GM21526 (cell line): ENCODE results near the gene RRBP1.

Source experiments
- ATAC-seq: cut with Tn5 transposase; IDR thresholded peaks from one replicate; pipeline ENCODE4 v1.9.1; 2021; ENCODE audit warnings: moderate library complexity; ENCODE audit not compliant: unreplicated experiment, low FRiP score

Gene RRBP1

DNA sequence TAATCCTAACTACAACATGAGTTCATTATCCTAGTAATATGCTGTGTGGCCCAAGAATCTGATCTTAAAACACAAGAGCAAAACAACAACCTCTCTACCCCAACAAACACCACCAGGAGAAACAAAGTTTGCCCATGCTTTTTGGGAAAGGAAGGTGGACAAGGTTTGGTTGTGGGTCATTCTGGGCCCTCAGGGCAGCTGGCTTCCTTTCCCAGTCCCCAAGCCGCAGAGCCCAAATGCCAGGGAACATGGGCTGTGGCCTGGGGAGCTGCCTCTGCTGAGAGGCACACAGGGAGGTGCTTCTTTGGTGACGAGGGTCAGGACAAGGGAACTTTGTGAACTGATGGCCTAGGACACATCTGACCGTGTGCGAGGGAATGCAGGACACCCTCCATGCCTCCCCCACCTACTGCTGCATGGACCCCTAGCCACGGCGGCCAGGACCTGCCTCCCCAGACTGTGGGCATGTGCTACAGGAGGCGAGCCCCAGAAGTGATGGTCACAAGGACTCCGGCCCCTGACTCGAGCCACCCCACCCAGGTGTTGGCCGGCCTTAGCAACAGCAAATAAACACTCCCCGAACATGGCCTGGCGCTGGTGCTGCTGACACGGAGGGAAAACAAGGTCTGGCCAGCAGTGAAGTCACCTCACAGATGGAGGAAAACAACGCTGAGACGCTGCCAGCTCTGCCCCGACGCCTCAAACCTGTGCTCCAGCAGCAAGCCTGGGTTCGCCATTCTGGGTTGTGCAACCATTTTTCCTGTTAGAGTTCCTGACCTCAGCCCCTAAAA, 55.6 kb downstream of the RRBP1 start:
- ATAC-seq = no peak

DNA sequence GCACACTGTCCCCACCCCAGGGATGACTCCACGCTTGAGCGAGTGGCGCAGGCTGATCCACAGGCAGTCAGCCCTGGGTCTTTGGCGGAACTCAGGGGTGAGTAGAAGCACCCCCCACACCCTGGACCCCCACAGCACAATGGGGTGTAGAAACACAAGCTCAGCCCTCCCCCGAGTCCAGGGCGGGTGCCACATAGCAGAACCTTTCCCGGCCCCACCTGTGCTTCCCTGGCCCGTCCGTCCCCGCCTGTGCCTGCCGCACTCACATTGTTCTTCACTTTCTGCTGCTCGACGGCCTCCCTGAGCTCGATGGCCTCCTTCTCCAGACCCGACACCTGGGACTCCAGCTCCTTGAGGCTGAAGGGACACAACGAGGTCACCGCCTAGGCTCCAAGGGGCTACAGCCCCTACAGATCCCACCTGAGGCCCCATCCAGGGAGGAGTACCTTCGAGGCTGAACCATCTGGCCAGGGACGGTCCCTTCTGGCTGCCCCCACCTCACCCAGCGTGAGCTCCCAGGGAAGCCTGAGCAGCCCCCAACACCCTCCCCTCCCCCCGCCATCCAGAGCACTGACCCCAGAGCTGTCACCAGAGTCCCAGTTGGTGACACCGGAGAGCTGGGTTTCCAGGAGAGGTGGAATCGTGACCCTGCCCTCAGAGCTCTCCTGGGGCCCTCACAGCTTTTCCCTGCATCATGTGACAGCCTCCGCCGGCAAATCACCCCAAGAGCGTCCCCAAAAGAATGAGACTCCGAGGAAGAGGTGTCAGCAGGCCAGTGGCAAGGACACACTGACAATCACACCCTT, 56.6 kb downstream of the RRBP1 start:
- no peak for ATAC-seq

DNA sequence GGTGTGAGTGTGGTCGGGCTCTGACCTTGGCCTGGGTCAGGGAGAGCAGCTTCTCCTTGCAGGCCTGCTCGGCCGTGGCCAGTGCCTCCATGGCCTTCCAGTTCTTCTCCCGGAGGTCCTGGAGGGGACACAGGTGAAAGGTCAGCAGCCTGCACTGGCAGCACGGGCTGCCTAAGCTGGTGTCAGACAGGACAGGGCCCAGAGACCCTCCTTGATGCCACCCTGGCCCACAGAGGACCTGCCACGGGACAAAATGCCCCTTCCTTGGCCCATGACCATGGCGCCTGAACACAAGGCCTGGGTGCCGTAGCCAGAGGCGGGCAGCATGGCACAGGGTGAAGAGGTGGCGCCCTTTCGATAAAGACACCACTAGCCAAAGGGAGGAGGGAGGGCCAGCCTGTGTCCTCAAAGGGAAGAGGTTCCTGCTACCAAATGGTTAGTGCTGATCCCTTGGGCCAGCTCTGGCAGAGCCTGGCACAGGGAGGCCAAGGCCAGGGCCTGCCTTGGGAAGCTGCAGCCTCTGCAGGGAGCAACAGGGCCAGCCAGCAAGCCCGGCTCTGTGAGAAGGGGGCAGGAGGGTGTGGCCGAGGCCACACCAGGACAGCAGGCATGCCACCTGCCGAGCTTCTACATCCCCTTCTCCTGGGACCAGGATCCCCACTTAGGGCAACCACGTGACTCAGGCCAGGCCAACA, 57.3 kb downstream of the RRBP1 start:
- no peak for ATAC-seq

DNA sequence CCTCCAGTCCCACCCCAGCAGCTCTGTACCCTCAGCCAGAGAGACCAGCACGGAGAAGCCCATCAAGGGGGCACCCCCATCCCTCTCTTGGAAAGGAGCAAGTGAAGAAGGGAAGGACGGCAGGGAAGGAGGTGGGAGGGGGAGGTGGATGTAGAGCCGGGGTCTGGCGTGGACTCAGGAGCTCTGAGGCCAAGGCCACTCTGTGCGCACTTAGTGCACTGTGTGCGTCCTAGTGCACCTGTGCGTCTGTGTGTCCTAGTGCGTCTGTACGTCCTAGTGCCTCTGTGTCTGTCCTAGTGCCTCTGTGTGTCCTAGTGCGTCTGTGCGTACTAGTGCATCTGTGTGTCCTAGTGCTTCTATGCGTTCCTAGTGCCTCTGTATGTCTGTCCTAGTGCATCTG, 58.0 kb downstream of the RRBP1 start:
- no peak for ATAC-seq

DNA sequence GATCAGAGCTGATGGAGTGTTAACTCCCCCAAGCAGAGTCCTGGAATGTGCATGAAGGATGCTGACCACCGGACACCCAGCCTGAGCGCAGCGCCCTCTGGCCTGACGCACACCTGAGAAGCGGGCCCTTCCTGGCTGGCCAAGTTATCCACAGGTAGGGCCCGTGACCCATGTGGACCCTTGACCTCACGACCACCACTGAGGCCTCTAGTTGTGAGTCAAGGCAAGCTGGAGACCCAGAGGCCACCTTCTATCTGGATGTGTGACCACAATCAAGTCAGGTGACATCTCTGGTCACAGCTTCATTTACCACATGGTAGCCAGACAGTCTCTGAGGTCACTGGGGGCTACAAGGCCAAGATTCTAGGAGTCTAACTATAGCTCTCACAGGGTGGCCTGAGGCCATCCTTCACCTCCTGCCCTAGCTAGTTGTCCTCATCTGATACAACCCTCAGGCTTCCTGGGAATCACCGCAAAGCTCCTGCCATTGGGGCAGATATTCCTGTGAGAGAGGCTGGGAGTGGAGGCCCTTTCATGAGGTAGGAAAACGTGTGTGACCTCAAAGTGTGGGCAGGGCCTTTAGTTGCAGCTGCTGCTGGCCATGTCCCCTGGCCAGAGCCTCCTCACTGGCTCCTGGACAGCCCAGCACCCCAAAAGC, 59.1 kb downstream of the RRBP1 start:
- no peak for ATAC-seq

DNA sequence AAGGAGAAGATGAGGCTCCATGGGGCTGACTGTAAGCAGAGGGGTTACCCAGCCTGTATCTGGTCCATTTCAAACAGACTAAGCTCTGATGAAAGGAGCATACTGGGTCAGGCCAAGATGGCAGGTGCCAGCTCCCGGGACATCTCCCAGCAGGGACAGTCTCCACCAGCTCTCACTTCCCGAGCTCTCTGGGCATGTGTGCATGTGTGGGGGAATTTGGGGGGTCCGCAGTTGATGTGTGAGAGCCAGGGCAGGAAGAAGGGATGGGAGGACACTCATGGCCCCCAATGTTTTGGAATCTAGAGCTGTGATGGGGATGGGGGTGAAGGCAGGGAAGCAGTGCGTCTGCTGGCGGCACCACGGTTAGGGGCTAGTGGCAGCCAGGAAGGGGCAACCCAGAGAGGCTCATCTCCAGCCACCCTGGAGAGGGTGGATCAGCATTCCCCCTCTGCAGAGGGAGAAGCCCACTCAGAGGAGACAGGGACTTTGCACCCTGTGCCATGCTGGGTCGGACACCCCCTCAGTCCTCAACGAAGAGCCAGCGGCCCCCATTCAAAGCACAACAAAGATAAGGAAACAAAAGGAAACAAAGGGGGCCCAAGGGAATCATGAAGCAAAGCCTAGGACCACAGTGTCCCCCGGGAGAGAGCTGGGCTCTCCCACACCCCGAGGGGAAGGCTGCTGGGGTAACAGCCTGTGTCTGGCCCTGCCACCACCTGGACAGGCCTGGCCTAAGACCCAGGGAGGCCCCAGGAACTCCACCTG, 59.8 kb downstream of the RRBP1 start:
- ATAC-seq = no peak

DNA sequence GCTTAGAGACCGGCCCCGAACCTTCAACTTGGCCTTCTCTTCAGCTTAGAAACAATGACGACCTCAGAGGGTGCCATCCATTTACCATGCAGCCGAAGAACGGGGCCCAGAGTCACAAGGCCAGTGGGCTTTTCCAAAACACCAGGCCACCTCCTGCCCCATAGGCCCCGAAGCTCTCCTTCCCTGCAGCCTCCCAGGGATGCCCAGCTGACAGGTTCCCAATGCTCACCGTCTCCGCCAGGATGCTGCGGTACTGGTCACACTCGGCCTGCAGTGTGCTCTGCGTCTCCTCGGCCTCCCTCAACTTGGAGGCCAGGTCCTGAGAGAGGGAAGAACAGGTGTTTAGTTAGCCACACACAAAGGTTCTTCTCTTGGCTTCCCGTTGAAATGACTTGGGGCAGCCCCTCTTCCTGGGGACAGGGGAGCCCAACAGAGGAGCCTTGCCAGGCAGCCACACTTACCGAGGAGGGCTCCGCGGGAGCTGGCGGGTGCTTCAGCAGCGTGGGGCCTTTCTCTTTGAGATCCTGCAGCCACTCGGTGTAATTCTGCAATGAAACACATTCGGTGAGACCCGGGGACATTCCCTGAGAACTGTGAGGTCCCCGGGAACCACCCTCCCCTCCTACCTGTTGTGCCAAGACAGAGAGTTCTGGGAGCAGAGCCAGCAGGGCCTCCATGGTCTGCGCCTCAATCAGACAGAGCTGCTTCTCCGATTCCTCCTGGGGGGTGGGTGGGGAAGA, 60.6 kb downstream of the RRBP1 start:
- no peak for ATAC-seq

DNA sequence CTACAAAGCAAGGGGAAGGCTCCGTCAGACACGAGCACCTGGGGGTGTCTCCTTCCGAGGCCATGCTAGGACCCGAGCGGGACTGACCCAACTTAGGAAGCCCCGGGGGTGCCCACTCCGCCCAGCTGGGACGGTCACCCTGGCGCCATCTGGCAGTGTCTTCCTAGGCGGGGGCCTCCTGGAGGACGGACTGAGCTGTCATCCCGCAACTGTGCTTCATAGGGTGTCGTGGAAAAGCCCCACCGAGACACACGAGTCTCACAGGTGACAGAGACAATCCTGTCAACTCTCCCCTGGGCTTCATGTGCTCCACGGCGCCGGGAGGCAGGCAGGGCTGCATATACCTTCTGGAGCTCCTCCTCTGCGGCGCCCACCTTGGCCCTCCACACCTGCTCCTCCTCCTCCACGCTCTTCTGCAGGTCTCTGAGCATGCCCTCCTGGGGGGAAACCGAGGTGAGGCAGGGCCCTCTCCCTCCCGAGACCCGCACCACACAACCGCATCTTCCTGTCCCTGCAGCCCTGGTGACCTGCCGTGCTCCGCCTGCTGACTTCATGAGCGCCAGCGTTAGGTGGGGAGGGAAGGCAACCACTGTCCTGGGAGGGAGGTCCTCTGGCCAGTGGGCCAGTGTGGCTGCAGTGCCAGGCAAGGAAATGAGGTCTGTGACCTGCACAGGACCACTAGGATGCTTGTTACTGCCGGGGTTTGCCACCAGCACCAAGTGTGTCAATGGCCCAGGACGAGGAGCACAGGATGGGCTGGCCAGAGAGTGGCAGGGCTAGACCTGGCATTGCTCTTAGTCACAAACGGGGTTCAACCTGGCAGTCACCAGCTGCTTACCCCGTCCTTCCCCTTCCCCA, 61.4 kb downstream of the RRBP1 start:
- no peak for ATAC-seq

DNA sequence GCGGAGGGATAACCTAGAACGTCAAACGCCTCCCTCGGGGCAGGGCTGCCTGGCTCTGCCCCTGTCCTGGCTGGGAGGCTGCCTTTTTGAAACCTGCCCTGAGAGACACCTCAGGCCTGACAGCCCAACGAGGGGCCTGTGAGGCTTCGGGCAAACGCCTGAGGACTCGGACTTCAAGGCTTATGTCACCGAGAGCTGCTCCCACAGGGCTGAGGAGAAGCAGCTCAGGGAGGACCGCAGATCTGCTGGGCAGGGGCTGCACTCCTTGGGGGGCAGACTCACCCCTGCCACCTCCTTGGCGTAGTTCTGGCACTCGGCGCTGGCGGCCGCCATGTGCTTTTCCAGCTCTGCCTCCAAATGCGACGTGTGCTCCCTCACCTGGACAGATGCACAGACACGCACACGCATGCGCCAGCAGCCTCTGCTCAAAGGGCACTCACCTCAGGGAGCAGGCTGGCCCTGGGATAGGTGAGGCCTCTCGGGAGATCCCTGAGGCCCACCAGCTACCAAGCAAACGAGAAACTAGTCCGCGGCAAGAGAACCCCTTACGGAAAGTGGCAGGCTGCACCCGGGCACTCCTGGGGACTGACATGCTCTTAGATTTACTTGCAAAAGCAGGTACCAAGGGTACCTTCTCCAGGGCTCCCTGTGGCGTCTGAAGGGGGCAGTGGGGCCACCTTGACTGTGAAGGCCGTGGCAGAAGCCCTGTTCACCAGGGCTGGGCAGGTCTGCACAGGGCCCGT, 62.5 kb downstream of the RRBP1 start:
- no peak for ATAC-seq

DNA sequence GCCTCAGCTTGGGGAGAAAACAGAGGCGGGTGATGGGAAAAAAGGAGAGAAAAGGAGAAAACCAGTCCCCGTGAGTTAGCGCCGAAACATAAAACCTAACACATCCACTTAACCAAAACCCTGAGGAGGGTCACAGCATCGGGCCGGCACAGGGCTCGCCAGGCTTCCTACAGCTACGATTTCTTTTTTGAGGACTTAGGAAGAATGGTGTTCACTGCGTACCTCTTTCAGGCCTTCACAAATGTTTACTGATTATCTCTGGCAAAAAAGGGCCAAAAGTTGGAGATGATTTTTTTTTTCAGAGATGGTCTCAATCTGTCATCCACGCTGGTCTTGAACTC, 63.4 kb downstream of the RRBP1 start:
- ATAC-seq = no peak

DNA sequence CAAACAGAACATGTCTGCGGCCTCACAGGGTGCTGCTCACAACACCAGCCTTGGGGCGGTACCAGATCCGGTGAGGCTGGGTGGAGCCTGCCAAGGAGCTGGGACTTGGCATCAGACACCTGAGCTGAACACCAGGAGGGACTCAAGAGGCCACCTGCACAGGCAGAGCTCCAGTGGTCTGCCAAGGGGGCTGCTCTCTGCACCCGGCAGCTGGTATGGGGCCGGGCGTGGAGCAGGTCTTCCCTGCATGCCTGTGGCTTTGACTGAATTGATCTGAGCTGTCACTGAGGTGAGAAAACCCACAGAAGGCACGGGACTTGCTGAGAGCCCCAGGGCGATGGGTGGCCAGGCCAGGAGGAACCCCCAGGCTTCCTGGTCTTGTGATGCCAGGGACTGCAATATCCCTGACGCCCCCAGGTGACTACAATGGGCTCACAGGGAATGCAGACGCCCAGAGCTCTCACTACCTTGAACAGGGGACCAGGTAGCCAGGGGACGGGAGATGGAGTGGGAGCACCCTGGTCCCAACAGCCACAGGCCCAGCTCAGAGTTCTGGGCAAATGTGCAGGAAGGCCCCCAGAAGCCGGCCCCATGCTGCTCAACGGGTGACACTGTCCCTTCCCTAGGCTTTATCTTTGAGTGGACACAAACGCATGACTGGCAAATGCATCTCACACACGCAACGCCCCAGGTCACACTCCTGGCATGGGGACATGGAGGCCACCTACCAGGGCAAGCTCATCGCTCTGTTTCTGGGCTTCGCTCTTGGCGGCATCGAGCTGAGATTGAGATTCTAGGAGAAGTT, 64.0 kb downstream of the RRBP1 start:
- ATAC-seq = no peak

DNA sequence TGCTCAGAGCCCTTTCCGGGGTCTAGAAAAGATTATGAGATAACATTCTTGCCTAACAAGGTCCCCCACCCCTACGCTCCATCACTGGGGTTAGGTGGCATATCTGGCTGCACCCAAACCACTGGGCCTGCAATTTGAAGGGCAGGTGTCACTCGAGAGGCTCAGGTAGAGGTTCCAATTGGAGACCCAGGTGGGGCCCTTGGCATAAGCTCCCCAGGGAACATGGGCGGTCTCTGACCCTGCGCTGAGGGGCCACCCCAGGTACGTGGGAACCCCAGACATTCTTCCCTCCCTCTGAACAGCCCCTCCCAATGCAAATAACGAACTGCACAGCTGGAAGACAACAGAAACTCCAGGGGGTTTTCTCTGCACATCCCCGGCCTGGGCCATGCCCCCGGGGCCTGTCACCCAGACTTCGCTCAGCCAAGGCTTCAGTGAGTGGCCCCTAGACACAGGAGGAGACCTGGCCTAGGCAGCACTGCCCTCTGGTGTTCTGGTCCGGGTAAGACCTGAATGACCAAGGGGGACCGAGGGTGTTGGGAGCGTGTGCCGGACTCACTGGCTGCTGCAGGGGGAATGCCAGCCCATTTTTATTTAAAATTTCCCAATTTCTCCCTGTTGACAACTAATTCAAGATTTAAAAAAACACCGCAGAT, 64.7 kb downstream of the RRBP1 start:
- ATAC-seq = peak; percentile 52

DNA sequence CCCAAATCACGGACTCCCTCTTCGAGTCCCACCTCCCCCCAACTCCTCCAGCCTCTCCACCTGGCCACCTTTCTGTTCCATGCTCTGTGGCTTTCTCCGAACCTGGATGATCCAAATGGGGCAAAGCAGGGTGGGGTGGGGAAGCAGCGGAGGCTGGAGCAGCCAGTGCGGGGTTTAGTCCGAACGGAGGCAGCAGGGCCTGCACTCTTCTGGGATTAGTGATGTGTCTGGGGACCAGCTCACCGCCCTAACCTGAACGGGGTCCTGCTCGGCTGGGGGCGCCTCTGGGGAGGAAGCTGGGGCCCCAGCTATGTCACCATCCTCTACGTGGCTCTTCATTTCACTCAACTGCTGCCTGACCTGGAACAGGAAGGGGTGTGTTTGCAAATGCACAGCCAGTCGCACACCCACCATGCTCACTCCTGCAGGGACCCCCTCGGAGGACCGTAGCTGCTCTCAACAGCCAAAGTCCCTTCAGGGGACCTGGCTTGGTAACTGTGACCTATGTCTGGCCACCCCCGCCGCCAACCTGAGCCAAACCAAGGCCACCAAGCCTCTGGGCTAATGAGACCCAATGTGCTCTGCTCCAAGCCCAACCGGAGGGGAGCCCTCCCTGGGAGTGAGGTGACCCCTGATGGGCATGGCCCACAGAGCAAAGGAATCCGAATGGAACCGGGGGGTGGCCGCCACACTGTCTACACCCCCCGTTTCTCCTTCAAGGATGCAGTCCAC, 65.4 kb downstream of the RRBP1 start:
- ATAC-seq = no peak

DNA sequence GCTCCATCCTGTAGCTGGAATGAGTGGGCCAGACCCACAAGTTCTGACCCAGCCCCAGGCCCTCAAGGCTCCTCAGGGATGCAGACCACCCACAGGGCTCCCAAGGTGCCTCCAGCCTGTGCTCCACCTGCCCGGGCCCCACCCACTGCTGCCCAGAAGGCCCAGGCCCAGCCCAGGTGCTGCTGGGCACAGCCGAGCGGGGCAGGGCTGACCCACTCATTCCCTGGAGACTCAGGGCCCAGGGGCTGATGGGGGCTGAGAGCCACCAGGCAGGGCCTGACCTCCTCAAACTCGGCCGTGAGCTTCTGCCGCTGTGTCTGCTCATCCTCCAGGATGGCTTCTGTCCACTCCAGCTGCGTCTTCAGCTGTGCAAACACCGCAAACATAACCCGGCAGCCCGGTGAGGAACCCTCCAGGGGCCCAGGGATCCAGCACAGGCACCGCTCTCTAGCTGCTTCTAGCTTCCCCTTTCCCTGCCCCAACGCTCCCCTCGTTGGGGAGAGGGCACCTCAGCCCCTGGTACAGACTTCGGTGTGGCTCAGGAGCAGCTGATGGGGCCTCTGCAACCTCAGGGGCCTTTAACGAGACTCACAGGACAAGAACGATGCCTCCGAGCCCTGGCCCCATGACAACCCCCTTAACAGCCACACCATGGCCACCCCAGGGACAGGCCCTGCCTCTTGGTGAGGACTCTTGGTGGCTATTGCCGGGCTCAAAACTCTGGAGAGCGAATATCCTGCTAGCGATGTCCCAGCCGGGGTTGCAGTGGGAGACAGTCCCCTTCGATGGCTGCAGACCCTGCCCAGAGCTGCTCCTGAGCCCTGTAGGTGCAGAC, 66.2 kb downstream of the RRBP1 start:
- no peak for ATAC-seq
